ENCODE measurements around the gene PRAMEF4. TPM values are rescaled to one million over a fixed set of nuclear protein-coding genes. Genes with fewer than 3 reads are reported as not detected.
"Not testable (repeated sequence)": the region's sequence is repeated elsewhere in the genome, so short reads cannot be mapped to it uniquely, and the experiment has no call there.

PRAMEF4 gene
- polyA plus RNA-seq, 1 donor: not detected

DNA sequence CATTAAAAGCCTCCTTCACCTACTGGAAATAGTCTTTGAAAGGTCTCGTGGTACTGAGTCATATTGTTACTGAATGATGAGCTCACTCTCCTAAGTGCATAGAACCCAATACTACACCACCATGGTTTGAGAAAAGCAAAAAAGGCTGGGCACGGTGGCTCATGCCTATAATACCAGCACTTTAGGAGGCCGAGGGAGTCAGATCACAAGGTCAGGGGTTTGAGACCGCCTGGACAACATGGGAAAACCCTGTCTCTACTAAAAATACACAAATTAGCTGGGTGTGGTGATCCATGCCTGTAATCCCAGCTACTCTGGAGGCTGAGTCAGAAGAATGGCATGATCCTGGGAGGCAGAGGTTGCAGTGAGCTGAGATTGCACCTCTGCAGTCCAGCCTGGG is 34.2 kb downstream of the PRAMEF4 start:
- no CpG with 5 or more reads among the region's 4 CpGs for WGBS (ENCODE audit: insufficient coverage, low lambda C conversion rate)
- no peak for DNase-seq

DNA sequence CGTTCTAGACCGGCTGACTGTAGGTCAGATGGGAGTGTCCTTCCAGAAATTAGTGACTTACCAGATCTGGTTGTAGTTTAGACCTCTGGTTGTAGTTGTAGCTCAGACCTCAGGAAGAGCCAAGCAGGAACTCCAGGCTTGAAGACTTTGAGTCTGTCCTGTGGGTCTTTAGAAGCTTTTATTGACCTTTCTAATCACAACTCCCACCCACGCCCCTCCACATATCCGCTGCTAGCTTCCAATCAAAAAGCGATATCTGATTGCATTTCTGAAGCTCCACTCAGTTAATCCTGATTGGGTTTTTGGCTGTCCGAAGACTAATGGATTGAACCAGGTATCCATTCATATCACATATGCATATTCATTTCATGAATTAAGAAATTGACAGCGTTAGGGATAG is 37.4 kb downstream of the PRAMEF4 start, which contains the start of gene HNRNPCL1:
TSS of gene HNRNPCL1 (minus strand) at position 101 of the 400 bp plus-strand sequence. CDS start 431 bp downstream, outside the sequence.
- DNase-seq; H3K4me1 ChIP-seq (ENCODE audit: control insufficient read depth, insufficient read depth, low read length); H3K27me3 ChIP-seq (ENCODE audit: control insufficient read depth, insufficient read depth, low read length); H3K27ac ChIP-seq (ENCODE audit: low read length); H3K4me3 ChIP-seq (ENCODE audit: low read length); H3K9me3 ChIP-seq (ENCODE audit: control insufficient read depth, low read depth, low read length); H3K36me3 ChIP-seq (ENCODE audit: control insufficient read depth, insufficient read depth, low read length): not testable (repeated sequence)
- no CpG with 5 or more reads among the region's 7 CpGs for WGBS (ENCODE audit: insufficient coverage, low lambda C conversion rate)

More for the DNA sequence above, 34.2 kb downstream of the PRAMEF4 start:
- Histone ChIP-seq H3K36me3 (ENCODE audit: control insufficient read depth, insufficient read depth, low read length) (no peaks in the 10 kb centered on the region), H3K4me3 (ENCODE audit: low read length) (no peak overlapping the region), H3K9me3 (ENCODE audit: control insufficient read depth, low read depth, low read length) (no peaks in the 10 kb centered on the region), H3K4me1 (ENCODE audit: control insufficient read depth, insufficient read depth, low read length) (no peaks in the 10 kb centered on the region), H3K27ac (ENCODE audit: low read length) (no peak overlapping the region), H3K27me3 (ENCODE audit: control insufficient read depth, insufficient read depth, low read length) (no peaks in the 10 kb centered on the region)

DNA sequence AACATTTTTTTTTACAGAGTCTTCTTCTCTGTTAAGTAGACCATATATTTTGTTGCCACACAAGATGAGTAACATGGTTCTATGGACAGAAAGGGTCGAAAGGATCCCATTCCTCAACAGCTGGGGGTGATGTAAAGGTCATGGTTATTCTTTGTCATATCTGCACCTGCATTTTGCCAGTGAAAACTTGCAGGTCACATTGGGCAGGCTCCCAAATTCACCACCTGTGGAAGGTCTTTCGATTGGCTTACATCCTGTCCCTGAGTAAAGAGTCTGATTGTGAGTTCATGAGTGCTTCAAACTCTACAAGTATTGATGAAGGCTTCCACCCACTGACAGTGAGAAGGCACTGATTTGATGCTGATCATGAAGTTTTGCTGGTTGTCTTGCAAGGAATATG is 52.8 kb downstream of the PRAMEF4 start:
- not testable (repeated sequence) for H3K4me3 ChIP-seq (ENCODE audit: low read length); H3K27me3 ChIP-seq (ENCODE audit: control insufficient read depth, insufficient read depth, low read length); DNase-seq; H3K4me1 ChIP-seq (ENCODE audit: control insufficient read depth, insufficient read depth, low read length); H3K27ac ChIP-seq (ENCODE audit: low read length); H3K36me3 ChIP-seq (ENCODE audit: control insufficient read depth, insufficient read depth, low read length); H3K9me3 ChIP-seq (ENCODE audit: control insufficient read depth, low read depth, low read length)
- WGBS (ENCODE audit: insufficient coverage, low lambda C conversion rate): no CpG with 5 or more reads among the region's 2 CpGs

DNA sequence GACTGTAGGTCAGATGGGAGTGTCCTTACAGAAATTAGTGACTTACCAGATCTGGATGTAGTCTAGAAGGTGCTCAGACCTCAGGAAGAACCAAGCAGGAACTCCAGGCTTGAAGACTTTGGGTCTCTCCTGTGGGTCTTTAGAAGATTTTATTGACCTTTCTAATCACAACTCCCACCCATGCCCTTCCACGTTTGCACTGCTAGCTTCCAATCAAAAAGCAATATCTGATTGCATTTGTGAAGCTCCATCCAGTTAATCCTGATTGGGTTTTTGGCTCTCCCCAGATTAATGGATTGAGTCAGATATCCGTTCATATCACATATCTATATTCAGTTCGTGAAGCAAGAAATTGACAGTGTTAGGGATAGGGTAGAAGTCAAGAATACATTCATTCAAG is 54.7 kb downstream of the PRAMEF4 start, which contains the start of gene PRAMEF11:
TSS of gene PRAMEF11 (minus strand) at position 101 of the 400 bp plus-strand sequence. CDS start 2,621 bp downstream, outside the sequence.
- H3K4me3 ChIP-seq (ENCODE audit: low read length); H3K27ac ChIP-seq (ENCODE audit: low read length); H3K36me3 ChIP-seq (ENCODE audit: control insufficient read depth, insufficient read depth, low read length); H3K27me3 ChIP-seq (ENCODE audit: control insufficient read depth, insufficient read depth, low read length); H3K9me3 ChIP-seq (ENCODE audit: control insufficient read depth, low read depth, low read length); H3K4me1 ChIP-seq (ENCODE audit: control insufficient read depth, insufficient read depth, low read length); DNase-seq: not testable (repeated sequence)
- WGBS (ENCODE audit: insufficient coverage, low lambda C conversion rate): 0% methylated on average over 1 of the region's 3 CpGs

Other genes with a start within 250 kb of the PRAMEF4 start
- not detected for gene AADACL4, start 242.1 kb downstream of the PRAMEF4 start, polyA plus RNA-seq
- not detected for gene AADACL3, start 170.1 kb downstream of the PRAMEF4 start, polyA plus RNA-seq
- gene CFAP107, start 140.0 kb downstream of the PRAMEF4 start, polyA plus RNA-seq: 0.03 TPM
- gene PRAMEF12, start 112.5 kb downstream of the PRAMEF4 start, polyA plus RNA-seq: not detected
- gene PRAMEF1, start 94.8 kb downstream of the PRAMEF4 start, polyA plus RNA-seq: not detected
- not detected for gene PRAMEF11, start 54.8 kb downstream of the PRAMEF4 start, polyA plus RNA-seq
- gene HNRNPCL1, start 37.5 kb downstream of the PRAMEF4 start, polyA plus RNA-seq: not detected
- gene PRAMEF2, start 29.1 kb downstream of the PRAMEF4 start, polyA plus RNA-seq: not detected
- not detected for gene PRAMEF10, start 12.1 kb upstream of the PRAMEF4 start, polyA plus RNA-seq
- gene PRAMEF7, start 30.4 kb upstream of the PRAMEF4 start, polyA plus RNA-seq: not detected
- not detected for gene PRAMEF6, start 61.4 kb upstream of the PRAMEF4 start, polyA plus RNA-seq
- not detected for gene PRAMEF27, start 170.4 kb upstream of the PRAMEF4 start, polyA plus RNA-seq
- gene HNRNPCL3, start 174.6 kb upstream of the PRAMEF4 start, polyA plus RNA-seq: not detected
- gene PRAMEF25, start 184.6 kb upstream of the PRAMEF4 start, polyA plus RNA-seq: not detected
- not detected for gene HNRNPCL2, start 230.7 kb upstream of the PRAMEF4 start, polyA plus RNA-seq

Measured in large intestine (tissue), 3 donors.